ENCODE results near the gene ATP2A3.

The ATP2A3 gene

GRCh38 chr17:3982541-3983017, 18.3 kb upstream of the ATP2A3 start:
- Histone ChIP-seq H3K4me2 (ENCODE audit: low read length) (no peak overlapping the region), H3K36me3 (ENCODE audit: control insufficient read depth, insufficient read depth, low read length) (peaks cover 2% of the 10 kb centered on the region), H3K27ac (no peak overlapping the region), H3K27me3 (ENCODE audit: control insufficient read depth, insufficient read depth, low read length) (no peaks in the 10 kb centered on the region), H2AFZ (no peak overlapping the region), H3K4me3 (ENCODE audit: low read depth, low read length) (no peak overlapping the region), H3K4me1 (peaks cover 3% of the 10 kb centered on the region), H3K9me3 (ENCODE audit: control insufficient read depth, low read length) (no peaks in the 10 kb centered on the region), H3K9ac (no peak overlapping the region), H3K79me2 (no peaks in the 10 kb centered on the region)
- no peak for TF ChIP-seq CTCF (IDR thresholded peaks at IDR 0.05)

DNA sequence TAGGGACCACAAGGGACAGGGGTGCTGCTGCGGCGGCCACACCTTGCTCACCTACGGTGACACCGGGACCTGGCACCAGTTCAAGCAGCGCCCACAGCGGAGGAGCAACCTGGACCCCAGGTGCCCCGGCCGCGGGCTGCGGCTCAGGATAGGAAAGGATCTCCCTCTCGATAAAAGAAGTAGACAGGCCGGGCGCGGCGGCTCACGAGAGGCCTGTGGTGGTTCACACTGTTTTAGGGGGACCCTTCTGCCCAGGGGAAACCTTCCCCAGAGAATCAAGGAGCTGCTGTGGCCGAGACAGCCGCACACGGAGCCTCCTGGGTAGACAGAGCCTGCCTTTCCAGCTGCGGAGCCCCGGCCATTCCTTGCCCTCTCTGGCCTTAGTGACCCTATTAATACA, 17.9 kb upstream of the ATP2A3 start:
- peaks cover 2% of the 10 kb centered on the region for H3K36me3 ChIP-seq (ENCODE audit: control insufficient read depth, insufficient read depth, low read length)
- no peak for TF ChIP-seq CTCF (IDR thresholded peaks at IDR 0.05)
- no peak overlapping the region for H2AFZ ChIP-seq
- H3K27me3 ChIP-seq (ENCODE audit: control insufficient read depth, insufficient read depth, low read length) = no peaks in the 10 kb centered on the region
- H3K4me2 ChIP-seq (ENCODE audit: low read length) = no peak overlapping the region
- H3K9ac ChIP-seq = no peak overlapping the region
- H3K79me2 ChIP-seq = no peaks in the 10 kb centered on the region
- peaks cover 3% of the 10 kb centered on the region for H3K4me1 ChIP-seq
- no peaks in the 10 kb centered on the region for H3K9me3 ChIP-seq (ENCODE audit: control insufficient read depth, low read length)
- H3K27ac ChIP-seq = no peak overlapping the region
- no peak overlapping the region for H3K4me3 ChIP-seq (ENCODE audit: low read depth, low read length)

DNA sequence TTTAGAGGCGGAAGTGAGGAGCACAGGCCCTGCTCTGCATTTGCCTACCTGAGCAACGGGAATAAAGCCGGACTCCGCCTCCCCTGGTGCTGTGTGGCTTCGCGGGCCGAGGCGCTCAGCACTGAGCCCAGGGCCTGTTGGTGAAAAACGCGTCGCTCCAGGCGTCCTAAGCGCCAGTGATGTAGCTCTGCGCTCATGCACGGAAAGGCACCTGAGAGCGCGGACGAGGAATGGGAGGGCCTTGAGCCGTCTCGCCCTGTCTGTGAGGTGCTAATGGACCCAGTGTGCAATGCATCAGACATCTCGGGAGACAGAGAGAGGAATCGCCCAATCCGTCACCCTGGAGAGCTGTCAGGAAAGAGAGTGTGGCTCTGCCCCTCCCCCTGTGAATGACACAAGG, 17.2 kb upstream of the ATP2A3 start:
- Histone ChIP-seq H3K27me3 (ENCODE audit: control insufficient read depth, insufficient read depth, low read length) (no peaks in the 10 kb centered on the region), H3K36me3 (ENCODE audit: control insufficient read depth, insufficient read depth, low read length) (peaks cover 2% of the 10 kb centered on the region), H2AFZ (no peak overlapping the region), H3K4me1 (no peaks in the 10 kb centered on the region), H3K27ac (no peak overlapping the region), H3K9ac (no peak overlapping the region), H3K4me3 (ENCODE audit: low read depth, low read length) (no peak overlapping the region), H3K79me2 (no peaks in the 10 kb centered on the region), H3K4me2 (ENCODE audit: low read length) (no peak overlapping the region), H3K9me3 (ENCODE audit: control insufficient read depth, low read length) (no peaks in the 10 kb centered on the region)
- TF ChIP-seq CTCF (IDR thresholded peaks at IDR 0.05) = no peak

GRCh38 chr17:3980381-3981014, 16.3 kb upstream of the ATP2A3 start:
- Histone ChIP-seq H3K36me3 (ENCODE audit: control insufficient read depth, insufficient read depth, low read length) (peaks cover 2% of the 10 kb centered on the region), H3K4me2 (ENCODE audit: low read length) (no peak overlapping the region), H3K9ac (no peak overlapping the region), H3K79me2 (no peaks in the 10 kb centered on the region), H3K27me3 (ENCODE audit: control insufficient read depth, insufficient read depth, low read length) (no peaks in the 10 kb centered on the region), H3K27ac (no peak overlapping the region), H3K4me1 (no peaks in the 10 kb centered on the region), H3K9me3 (ENCODE audit: control insufficient read depth, low read length) (no peaks in the 10 kb centered on the region), H3K4me3 (ENCODE audit: low read depth, low read length) (no peak overlapping the region), H2AFZ (no peak overlapping the region)
- TF ChIP-seq CTCF (IDR thresholded peaks at IDR 0.05) = no peak

- no peaks in the 10 kb centered on the region for H3K27me3 ChIP-seq (ENCODE audit: control insufficient read depth, insufficient read depth, low read length)
- H3K9ac ChIP-seq = no peak overlapping the region
- no peak overlapping the region for H3K4me2 ChIP-seq (ENCODE audit: low read length)
- no peak overlapping the region for H2AFZ ChIP-seq
- no peaks in the 10 kb centered on the region for H3K4me1 ChIP-seq
- no peaks in the 10 kb centered on the region for H3K79me2 ChIP-seq
- no peaks in the 10 kb centered on the region for H3K9me3 ChIP-seq (ENCODE audit: control insufficient read depth, low read length)
- H3K4me3 ChIP-seq (ENCODE audit: low read depth, low read length) = no peak overlapping the region
- peaks cover 2% of the 10 kb centered on the region for H3K36me3 ChIP-seq (ENCODE audit: control insufficient read depth, insufficient read depth, low read length)
- no peak for TF ChIP-seq CTCF (IDR thresholded peaks at IDR 0.05)
- H3K27ac ChIP-seq = no peak overlapping the region
Measured at GRCh38 chr17:3979290-3979611, 15.0 kb upstream of the ATP2A3 start.

All from parathyroid adenoma (tissue), 2 donors.